Heart left ventricle (tissue), 13 donors: Measurements from ENCODE around the gene WDR38.

Experiments
- POLR2A ChIP-seq, 2 donors: fragments of 450-650 bp; IDR thresholded peaks; one replicate each; pipeline ENCODE4 v1.6.1; 2017; ENCODE audit warnings: antibody characterized with exemption in 2 of 2, mild to moderate bottlenecking in 2 of 2, moderate library complexity in 2 of 2
- TF ChIP-seq, protein P1 (sequence below), 12 donors: fragments of 200-600 bp; sonication (generic) in 4 of 12; IDR thresholded peaks; one replicate each; pipeline versions ENCODE4 v1.5.0 to v1.8.0; 2018 to 2022; ENCODE audit warnings: antibody characterized with exemption in 12 of 12, mild to moderate bottlenecking in 5 of 12
- donor health status: ischemic (EF 13 %, LVEDD 7.1; RV severe dilation, severe dysfunction).
- donor health status: DM: no; HTN: yes; CAD: no.
- donor health status: DM: no; HTN: no; CAD: no.
- donor health status: ischemic (EF 25% LVEDD 6.9; RV normal size, moderate dysfunction).
- donor health status: ischemic (EF 25% LVEDD 5.7; RV mildly dilated, moderate dysfunction).
- donor health status: ischemic (EF 35%, LVEDD 5.7; RV mildly dilated, moderate dysfunction).
- donor health status: nonischemic (EF 11% LVEDD 7.7; RV severe dilation, severe dysfunction).
- donor health status: DM: yes; HTN: yes; CAD: no.
- donor health status: PGD.
- donor health status: ischemic (EF 29% LVEDD 5.4; RV normal size, mild dysfunction).
- donor health status: nonischemic (EF 23%, LVEDD 6.1; RV moderate dilation, normal function).

DNA sequence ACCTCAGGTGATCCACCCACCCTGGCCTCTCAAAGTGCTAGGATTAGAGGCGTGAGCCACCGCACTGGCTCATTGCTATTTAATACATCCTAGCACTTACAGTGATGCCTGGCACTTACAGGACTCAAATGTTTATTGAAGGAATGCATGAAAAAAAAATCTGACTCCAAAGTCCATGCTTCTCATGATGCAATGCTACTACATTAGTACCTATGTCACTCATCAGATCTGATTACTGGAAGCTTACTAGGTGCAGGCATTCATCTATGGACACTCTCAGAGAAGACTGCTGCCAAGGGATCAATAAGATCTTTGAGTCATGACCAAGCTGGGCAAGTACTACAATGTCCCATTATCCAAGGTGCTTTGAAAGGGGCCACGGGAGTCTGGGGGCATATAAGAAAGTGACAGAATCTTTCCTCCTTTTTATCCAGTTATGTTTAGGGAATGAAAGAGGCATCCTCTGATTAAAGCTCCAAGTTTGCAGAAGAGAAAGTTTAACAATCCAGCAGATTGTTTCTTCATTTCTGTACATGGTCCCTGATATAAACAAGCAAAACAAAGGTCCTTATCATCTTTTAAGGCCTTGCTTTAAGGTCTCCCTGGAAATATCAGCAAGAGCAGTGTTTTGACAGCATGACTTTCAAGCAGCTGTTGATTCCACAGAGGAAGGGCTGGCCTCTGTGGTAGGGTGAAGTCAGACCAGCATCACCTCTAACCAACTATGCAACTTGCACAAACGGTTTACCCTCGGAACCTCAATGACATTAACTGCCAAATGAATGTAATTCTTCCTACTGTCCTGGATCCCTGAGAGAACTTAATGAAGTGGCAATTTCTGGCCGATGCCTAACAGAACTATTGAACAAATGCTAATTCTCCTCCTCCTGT, 44.6 kb downstream of the WDR38 start:
- TF ChIP-seq POLR2A (IDR thresholded peaks at IDR 0.05) = no peak
- TF ChIP-seq, protein P1, sequence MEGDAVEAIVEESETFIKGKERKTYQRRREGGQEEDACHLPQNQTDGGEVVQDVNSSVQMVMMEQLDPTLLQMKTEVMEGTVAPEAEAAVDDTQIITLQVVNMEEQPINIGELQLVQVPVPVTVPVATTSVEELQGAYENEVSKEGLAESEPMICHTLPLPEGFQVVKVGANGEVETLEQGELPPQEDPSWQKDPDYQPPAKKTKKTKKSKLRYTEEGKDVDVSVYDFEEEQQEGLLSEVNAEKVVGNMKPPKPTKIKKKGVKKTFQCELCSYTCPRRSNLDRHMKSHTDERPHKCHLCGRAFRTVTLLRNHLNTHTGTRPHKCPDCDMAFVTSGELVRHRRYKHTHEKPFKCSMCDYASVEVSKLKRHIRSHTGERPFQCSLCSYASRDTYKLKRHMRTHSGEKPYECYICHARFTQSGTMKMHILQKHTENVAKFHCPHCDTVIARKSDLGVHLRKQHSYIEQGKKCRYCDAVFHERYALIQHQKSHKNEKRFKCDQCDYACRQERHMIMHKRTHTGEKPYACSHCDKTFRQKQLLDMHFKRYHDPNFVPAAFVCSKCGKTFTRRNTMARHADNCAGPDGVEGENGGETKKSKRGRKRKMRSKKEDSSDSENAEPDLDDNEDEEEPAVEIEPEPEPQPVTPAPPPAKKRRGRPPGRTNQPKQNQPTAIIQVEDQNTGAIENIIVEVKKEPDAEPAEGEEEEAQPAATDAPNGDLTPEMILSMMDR (IDR thresholded peaks at IDR 0.05) = no peak
